IPS-NIHi7 (cell line): ENCODE results near the gene CUL9.

ENCODE experiments used
- DNase-seq: peaks from one replicate; pipeline ENCODE4 v3.0.0; 2012; ENCODE audit warnings: mixed read lengths; ENCODE audit errors: extremely low spot score

The CUL9 gene

GRCh38 chr6:43229803-43230620 is 48.0 kb downstream of the CUL9 start:
- no peak for DNase-seq

DNA sequence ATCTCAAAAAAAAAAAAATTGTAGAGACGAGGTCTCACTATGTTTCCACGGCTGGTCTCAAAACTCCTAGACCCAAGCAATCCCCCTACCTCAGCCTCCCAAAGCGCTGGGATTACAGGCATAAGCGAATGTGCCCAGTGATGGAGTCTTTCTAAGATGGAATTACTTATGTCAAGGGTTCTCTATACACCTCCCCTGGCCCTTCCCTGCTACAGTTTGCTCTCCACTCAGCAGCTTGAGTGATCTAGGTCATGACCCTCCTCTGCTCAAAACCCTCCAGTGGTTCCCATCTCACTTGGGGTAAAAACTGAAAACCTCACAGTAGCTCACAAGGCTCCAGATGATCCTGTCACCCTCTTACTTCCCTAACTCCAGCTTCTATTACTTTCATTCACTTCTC is 49.1 kb downstream of the CUL9 start:
- no peak for DNase-seq

GRCh38 chr6:43231735-43232450 is 49.9 kb downstream of the CUL9 start:
- DNase-seq = no peak

DNA sequence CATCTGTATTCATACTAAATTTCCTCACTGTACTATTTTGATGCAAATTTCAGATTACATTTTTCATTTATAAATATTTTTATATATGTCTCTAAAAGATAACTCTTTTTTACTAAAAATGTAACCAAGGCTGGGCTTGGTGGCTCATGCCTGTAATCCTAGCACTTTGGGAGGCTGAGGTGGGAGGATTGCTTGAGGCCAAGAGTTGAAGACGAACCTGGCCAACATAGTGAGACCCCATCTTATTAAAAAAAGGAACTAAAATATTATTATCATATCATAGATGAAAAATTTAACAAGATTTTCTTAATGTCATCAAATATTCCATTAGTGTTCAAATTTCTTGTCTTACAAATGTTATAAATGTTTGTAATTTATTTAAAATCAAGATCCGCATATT is 53.8 kb downstream of the CUL9 start:
- DNase-seq = no peak

DNA sequence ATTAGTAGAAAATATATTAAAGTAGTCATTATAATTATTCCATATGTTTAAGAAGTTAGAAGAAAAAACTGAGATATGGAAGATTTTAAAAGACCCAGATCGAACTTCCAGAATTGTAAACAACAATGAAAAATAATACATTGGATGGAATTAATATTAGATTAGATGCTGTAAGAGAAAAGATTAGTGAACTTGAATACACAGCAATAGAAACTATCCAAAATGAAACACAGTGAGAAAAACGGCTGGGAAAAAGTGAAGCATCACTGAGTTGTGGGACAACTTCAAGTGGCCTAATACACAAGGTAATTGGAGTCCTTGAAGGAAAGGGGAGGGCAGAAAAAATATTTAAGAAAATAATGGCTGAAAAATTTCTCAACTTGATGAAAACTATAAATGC is 57.1 kb downstream of the CUL9 start:
- DNase-seq = no peak

GRCh38 chr6:43240950-43241349 is 59.0 kb downstream of the CUL9 start:
- no peak for DNase-seq

GRCh38 chr6:43241446-43241845 is 59.5 kb downstream of the CUL9 start:
- DNase-seq = no peak

DNA sequence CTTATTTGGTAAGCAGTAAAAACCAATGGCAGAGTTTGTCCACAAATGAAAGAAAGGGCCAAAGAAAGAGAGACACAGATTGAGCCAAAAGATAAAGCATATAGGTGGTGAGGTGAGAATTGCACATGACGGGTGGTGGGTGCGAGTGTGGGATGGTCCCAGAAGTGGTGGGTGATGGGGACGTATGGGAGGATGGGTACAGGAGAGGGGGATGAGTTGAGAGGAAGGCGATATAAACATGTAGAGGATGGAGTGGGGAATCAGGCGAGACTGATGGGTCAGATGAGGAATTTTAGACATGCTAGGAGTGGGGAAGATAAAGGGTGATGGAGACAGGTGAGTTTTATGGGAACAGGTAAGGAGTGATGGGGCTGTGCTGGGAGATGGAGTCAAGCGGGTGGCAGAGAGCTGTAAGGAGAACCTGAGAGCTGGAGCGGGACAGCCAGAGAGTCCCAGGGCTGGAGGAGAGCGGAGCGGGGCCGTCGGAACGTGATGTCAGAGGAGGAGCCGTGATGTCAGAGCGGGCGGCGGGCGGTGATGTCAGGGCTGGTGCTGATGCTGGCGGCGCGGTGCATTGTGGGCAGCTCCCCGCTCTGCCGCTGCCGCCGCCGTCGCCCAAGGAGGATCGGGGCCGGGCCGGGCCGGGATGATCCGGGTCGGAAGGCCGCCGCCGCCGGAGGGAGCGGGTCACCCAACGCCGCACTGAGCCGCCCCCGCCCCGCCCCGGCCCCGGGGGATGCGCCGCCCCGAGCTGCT is 61.1 kb downstream of the CUL9 start, which contains the start of gene TTBK1:
Gene TTBK1 (plus strand): TSS at position 574 of the 756 bp plus-strand sequence. CDS start 3,180 bp downstream, outside the sequence.
- DNase-seq = no peak

DNA sequence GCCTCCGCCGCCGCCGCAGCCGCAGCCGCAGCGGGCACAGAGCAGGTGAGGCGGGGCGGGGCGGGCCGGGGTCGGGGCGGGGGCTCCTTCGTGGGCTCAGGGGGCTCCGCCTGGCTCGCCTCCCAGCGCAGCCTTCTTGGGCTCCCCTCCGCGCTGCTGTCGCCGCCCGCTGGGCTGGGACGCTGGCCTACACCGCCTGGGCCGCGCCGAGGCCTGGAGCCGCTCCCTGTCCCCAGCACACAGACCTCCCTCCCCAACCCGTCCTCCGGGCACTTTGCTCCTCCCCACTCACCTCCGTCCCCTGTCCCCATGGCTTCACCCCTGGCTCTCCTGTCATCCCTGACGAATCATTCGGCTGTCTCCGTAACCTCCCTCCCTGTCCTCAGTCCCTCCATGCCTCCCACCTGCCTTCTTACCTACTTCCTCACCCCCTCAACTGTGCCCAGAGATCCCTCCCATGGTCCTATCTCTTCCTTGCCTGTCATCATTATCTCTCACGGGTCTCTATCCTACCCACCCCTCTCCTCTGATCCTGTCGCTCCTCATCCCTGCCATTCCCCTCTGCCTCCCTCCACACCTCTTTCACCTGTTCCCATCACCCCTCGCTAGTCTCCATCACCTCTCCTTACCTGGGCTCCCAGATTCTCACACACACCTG is 61.8 kb downstream of the CUL9 start:
- no peak for DNase-seq

DNA sequence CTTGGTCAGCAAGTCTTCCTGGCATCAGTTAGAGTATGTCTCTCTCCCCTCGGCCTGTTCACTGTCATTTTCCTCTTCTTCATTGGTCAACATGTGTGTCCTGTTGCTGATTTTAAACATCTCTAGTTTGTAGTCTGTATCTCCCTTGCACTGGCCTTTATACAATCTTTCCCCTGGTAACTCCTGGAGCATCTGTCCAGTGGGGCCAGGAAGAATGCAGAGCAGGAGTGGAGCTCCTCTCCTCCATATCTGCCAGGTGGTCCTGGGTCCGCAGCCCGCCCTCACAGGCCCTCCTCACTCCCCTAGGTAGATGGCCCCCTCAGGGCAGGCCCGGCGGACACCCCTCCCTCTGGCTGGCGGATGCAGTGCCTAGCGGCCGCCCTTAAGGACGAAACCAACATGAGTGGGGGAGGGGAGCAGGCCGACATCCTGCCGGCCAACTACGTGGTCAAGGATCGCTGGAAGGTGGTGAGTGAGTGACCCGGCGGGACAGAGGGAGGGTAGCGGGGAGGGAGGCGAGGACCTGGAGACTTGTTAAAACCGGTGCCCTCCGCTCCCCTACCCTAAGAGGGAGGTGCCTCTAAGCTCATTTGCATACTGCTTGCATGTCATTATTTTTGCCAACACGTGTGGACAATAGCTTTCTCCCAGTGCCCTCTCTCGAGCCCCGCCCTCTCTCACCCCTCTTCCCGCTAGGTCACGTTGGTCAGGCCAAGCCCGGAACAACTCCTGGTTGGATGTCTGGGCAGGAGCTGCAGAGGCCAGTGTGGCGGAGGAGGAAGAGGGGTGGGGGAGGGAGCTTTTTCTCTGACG is 64.5 kb downstream of the CUL9 start:
- DNase-seq = peak; percentile 87

- DNase-seq = peak; percentile 98
These were observed 65.4 kb downstream of the CUL9 start for GRCh38 chr6:43247114-43247999.

- DNase-seq = no peak
These were observed 66.1 kb downstream of the CUL9 start for GRCh38 chr6:43248101-43248500.

GRCh38 chr6:43248791-43249190 is 66.8 kb downstream of the CUL9 start:
- no peak for DNase-seq

DNA sequence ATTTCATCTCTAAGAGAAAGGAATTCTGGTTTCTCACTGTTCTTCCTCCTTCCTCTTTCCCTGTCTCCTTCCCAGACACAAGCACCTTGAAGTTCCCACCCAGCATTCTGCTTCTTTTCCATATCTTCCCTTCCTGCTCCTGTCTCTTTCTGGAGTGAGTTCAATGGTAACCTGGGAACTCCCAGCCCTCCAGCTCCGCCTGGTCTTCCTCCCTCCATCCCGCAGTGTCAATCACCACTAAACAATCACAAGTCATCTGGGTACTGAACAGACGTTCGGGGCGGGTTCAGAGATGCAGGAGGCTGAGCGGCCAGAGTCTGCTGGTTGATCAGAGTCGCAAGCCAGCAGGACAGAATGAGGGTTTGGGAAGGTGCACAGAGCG is 69.0 kb downstream of the CUL9 start:
- DNase-seq = no peak

DNA sequence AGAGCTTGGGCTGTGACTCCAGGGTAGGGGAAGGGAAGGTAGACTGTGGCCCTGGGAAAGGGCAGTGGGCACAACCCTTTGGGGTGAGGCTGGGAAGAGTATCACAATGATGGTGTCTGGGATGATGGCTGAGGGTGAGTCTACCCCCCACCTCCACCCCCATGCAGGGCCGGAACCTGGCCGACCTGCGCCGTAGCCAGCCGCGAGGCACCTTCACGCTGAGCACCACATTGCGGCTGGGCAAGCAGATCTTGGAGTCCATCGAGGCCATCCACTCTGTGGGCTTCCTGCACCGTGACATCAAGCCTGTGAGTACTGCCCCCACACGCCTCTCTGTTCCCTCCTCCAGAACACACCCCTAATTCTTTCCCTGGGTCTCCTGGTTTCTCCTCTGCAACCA is 71.4 kb downstream of the CUL9 start:
- no peak for DNase-seq

GRCh38 chr6:43254138-43254817 is 72.3 kb downstream of the CUL9 start:
- DNase-seq = no peak

GRCh38 chr6:43254846-43255245 is 72.8 kb downstream of the CUL9 start:
- no peak for DNase-seq

- DNase-seq = no peak
These were observed 73.5 kb downstream of the CUL9 start for GRCh38 chr6:43255408-43256054.
